Right lung (tissue), 10 donors: ENCODE measurements around the gene LGALS9B. TPM values are rescaled to one million over a fixed set of nuclear protein-coding genes. Genes with fewer than 3 reads are reported as not detected.
"Not testable (repeated sequence)": the region's sequence is repeated elsewhere in the genome, so short reads cannot be mapped to it uniquely, and the experiment has no call there.

Experiments used
- DNase-seq, 2 donors: peaks; one replicate each; pipeline ENCODE4 v3.0.0-alpha.2; 2013
- long read RNA-seq, 8 donors: transcript quantifications; one replicate each; lab custom pipeline, GENCODE V29; 2026
- polyA plus RNA-seq, 5 donors: library from polyadenylated mRNA; unstranded; fragments of 120-200 nt; gene quantifications; one replicate each; pipeline versions ENCODE4 v1.2.1 to v1.2.3, GENCODE V29; 2013; ENCODE audit warnings: inconsistent platforms in 1 of 5, low replicate concordance in 1 of 5; ENCODE audit not compliant: insufficient read length in 5 of 5, insufficient read depth in 1 of 5

Gene LGALS9B
- polyA plus RNA-seq = under 1 TPM in 2 of 5 donors, not detected in 3; 0.20 to 0.30 TPM
- long read RNA-seq, donor 1 = 0 reads
- long read RNA-seq, donor 2 = 0 reads
- long read RNA-seq, donor 3 = 0 reads
- long read RNA-seq, donor 4 = 0 reads
- long read RNA-seq, donor 5 = 0 reads
- long read RNA-seq, donor 6 = 0 reads
- long read RNA-seq, donor 7 = 0 reads
- long read RNA-seq, donor 8 = 0 reads

DNA sequence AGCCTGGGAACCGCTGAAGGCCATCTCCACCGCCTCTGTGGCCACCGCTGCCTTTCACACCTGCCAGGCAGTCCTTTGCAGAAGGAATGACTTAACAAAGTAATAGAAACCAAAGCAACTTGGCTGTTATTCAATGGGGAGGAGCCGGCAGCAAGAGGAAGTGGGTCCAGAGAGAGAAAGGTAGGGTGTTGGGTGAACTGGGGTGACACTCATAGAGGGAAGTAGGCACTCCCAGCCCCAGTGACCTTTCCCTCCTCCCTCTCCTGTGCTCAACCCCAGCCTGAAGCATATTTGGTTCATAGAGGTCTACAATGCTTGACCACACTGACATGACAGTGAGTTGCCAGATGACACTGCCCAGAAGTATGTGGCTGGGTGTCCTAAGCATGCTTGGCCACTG, at the start of gene LGALS9B:
Gene LGALS9B (minus strand): TSS at position 93 of the 400 bp plus-strand sequence. CDS start 69 bp downstream, at position 24.
- DNase-seq = not testable (repeated sequence)

DNA sequence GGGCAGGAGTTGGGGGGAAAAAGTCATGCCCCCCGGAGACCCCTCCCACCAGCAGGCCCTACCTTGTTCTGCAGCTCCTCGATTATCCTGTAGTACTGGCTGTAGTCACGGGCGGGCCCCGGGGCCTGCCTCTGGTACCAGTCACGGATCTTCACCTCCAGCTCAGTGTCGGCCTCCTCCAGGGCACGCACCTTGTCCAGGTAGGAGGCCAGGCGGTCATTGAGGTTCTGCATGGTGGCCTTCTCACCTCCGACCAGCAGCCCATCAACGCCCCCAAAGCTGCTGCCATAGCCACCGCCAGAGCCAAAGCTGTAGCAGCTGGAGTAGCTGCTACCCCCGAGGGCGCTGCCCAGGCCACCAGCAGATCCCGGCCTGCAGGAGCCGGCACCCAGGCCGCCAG, 49.6 kb upstream of the LGALS9B start:
- DNase-seq = not testable (repeated sequence)

DNA sequence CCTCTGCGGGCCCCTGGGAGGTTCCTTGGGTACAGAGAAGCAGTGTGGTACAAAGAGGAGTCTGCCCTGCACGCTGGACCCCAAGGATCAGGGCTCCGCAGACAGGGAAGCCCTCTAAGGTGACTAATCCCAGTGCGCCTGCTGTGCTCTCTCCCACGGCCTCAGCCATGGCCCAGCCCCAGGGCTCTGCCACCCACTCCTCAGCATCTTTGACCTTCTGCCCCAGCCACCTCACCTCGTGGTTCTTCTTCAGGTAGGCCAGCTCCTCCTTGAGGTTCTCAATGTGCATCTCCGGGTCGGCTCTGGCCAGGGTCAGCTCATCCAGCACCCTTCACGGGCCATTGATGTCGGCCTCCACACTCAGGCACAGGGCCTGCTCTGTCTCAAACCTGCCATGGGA, 47.8 kb upstream of the LGALS9B start:
- DNase-seq = not testable (repeated sequence)

DNA sequence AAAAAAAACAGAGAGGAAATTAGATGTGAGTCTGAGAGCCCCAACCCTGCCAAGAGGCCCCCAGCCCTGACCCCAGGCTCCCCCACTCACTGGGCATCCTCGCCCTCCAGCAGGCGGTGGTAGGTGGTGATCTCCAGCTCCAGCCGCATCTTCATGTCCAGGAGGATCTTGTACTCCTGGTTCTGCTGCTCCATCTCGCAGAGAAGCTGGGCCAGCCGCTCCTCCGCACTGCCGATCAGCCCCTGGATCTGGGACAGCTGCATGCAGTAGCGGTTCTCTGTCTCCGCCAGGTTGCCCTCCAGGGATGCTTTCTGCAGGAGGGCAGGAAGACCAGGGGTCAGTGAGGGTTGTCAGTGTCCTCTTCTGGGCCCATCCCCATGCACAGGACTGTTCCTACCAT, 46.2 kb upstream of the LGALS9B start:
- not testable (repeated sequence) for DNase-seq

DNA sequence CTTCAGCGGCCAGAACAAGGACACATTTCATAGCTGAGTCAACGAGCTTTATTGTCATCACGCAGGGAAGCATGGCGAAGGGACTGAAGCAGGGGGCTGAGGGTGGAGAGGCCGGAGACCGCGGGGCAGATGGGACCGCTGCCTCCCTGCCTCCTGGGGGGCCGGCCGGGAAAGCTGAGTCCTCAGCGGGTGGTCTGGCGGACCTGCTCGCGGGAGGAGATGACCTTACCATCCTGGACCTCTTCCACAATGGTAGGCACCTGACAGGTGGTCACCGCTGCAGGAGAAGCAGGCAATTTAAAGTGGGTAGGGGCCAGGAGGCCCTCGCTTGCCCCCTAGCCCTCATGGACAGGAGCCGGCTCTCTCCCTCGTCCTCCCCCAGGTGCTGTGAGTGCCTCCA, 45.0 kb upstream of the LGALS9B start:
- DNase-seq = not testable (repeated sequence)

DNA sequence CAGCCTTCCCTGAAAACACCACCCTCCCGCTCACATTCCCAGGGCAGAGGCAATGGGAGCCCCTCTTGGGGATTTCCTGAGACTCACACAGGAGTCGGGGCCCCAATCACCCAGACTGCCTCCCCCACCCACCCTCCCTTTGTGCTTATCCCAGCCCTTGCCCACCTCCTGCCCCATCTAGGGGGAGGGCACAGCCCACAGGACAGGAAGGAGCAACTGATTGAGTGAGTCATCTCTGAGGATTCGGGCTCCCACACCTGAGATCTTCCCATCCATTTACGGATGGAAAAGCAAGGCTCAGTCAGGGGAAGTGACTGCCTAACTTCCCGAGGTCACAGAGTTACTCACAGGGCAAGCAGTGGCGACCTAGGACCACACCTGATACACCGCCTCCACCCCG, 44.4 kb upstream of the LGALS9B start:
- DNase-seq = not testable (repeated sequence)

DNA sequence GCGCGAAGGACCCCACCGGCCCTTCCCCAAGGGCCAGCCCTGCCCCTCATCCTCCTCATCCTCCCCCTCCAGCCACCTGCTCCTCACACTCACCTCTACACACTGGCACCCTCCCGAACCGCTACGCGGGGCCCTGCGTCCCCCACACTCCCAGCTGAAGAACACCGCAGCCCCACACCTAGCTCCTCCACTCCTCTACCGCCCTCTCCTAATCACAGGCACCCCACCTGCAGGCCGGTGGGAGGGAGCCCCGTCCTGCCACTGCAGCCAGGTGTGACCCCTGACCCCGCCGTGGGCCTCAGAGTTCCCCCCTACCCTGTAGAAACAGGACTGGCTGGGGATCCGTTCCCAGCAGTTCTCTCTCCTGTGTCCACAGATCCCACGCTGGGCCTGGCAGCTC, 38.0 kb upstream of the LGALS9B start:
- DNase-seq = not testable (repeated sequence)

DNA sequence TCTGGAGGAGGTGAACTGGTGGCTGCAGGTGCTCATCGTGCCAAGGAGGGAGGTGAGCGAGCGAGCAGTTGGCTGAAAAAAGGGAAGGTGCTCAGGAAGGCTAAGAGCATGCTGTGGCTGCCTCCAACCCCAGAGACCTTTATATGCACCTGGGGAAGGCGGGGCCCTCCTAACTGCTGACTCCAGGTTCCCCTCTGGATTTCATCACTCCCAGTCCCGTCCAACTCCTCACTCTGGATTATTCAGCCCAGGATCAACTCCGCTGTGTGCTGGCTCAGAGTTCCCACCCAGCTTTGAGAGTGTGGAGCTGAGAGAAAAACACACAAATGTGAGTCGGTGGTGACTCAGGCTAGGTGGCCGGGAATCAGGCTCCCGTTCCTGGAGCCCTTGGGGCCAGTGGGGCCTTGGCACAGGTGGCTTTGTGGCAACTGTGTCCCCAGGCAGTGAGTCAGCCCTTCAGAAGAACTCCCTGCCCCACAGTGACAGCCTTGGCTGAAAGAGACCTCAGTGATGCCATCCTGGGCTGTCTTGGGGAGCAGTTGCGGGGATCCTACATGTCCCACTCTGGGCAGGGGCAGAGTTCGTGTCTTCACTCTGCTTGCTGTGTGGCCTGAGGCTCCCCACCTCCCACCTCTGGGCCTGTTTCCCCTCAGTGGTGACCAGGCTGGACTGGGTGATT, 37.2 kb upstream of the LGALS9B start:
- not testable (repeated sequence) for DNase-seq

DNA sequence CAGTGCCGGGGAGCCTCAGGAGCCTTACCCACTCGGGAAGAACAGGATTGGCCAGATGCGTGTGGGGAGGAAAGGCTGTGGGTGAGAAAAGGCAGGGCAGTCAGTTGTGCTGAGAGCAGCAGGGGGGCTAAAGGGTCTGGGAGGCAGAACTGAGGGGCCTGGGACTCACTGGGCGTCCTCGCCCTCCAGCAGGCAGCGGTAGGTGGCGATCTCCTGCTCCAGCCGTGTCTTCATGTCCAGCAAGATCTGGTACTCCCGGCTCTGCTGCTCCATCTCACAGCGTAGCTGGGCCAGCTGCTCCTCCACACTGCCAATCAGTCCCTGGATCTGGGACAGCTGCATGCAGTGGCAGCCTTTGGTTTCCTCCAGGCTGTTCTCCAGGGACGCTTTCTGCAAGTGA, 34.6 kb upstream of the LGALS9B start:
- not testable (repeated sequence) for DNase-seq

DNA sequence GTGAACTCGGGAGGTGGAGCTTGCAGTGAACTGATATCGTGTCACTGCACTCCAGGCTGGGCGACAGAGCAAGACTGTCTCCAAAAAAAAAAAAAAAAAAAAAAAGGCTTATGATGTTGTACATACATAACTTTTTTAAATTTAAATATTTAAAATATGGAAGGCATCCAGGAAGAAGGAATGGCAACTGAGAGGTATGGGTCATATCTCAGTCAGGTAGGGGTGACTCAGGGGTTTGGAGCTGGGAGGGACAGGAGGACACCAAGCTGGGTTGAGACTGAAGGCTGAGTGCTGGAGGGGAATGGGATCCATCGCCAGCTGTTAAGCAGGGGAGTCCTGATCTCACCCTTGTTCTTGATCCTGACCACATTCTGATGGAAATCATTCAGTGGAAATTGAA, 33.0 kb upstream of the LGALS9B start:
- not testable (repeated sequence) for DNase-seq

DNA sequence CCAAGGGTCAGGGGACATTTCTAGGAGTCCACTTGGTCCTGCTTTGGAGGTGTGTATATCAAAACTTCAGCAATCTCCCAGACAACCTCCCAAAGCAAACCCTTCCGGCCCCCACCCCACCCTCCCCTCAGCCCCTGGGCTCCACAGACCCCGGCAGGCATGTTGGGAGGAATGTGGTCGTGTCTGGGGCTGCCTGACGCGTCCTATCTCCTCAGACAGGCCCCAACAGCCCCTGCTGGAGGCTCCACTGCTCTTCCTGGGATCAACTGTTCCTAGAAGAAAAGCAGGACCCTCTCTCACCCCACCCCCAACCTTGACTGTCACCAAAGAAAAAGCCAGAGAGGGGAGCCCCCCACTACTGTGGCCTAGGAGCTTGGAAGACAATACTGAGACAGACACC, 28.1 kb upstream of the LGALS9B start:
- not testable (repeated sequence) for DNase-seq

DNA sequence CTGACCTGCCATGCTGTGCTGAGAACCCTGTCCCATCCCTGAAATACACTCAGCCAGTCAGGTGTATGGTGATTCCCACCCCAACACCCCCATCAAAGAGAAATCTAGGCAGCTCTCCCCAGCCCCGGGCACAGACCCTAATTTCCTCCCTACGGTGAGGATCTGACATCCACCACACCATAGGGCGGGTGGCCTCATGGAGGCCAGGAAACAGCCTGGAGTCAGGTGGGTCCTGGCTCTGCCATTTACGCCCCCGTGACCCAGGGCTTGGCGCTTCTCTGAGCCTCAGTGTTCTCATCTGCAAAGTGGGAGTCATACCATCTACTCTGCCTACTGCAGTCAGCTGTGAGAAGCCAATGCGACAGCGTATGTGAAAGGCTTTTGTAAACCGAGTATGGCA, 27.4 kb upstream of the LGALS9B start:
- DNase-seq = not testable (repeated sequence)

DNA sequence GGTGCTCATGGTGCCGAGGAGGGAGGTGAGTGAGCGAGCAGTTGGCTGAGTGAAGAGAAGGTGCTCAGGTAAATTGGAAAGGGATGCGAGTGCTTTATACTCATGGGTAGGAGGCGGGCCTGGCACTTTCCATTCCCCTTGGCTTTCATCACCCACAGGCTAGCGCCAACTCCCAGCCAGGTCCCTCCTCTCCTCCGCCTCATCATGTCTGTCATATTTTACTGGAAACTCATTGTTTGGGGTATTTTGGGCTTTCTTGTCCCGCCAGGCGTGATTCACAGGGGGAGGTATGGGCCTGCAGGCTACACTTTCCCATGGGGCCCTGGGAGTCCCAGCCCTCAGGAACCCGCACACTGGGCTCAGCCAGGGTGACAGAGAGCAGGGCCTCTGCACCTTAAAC, 26.8 kb upstream of the LGALS9B start:
- DNase-seq = not testable (repeated sequence)

DNA sequence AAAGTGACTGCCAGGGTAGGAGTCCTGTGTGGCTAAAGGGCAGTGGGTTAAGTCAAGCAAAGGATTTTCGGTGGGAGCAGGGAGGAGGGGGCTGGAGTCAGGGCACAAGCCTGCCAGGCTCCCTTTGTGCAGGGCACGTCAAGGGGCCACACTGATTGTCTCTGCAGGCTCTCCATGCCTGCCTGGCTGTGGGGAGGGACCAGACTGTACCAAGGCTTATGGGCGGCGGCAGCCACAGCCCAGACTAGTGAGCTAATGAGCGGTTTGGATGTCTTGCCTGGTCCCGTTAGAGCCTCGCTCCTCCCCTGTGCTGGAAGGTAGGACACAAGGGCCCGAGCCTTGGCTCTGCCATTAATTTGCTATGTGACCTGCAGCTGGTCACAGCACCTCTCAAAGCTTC, 25.6 kb upstream of the LGALS9B start:
- DNase-seq = not testable (repeated sequence)

DNA sequence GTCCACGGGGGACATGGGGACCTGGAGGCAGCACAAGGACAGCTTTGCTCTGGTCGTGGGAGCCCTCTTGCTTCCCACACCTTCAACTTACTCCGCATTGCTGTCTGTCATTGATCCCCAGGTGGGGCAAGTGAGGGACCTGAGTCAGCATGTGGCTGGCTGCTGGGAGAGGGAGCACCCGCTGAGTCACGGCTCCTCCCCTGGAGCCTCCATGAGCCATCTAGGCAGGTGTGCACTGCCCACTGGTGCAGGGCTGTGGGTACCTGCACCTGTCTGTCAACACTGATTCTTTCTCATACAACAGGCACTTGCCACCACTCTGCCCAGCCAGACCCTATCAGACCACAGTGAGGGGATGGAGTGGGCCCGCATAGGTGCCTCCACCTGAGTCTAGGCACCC, 24.8 kb upstream of the LGALS9B start:
- not testable (repeated sequence) for DNase-seq

DNA sequence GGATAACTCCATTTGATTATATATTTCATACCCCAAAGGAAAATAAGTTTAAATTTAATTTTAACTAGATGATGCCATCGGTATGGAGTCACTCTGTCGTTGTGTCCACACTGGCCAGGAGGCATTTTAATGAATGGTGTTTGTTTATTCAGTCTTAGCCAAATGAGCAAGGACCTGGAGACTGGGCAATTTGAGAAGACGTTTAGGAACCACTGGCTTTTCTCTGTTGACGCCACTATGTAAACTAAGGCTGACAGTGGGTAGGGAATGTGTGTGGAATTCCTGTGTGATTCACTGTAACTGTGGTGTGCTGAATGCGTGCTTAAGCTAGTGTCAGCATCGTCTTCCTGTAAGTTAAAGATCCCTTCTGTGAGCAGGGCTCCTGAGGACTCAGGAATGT, 17.6 kb upstream of the LGALS9B start:
- not testable (repeated sequence) for DNase-seq

DNA sequence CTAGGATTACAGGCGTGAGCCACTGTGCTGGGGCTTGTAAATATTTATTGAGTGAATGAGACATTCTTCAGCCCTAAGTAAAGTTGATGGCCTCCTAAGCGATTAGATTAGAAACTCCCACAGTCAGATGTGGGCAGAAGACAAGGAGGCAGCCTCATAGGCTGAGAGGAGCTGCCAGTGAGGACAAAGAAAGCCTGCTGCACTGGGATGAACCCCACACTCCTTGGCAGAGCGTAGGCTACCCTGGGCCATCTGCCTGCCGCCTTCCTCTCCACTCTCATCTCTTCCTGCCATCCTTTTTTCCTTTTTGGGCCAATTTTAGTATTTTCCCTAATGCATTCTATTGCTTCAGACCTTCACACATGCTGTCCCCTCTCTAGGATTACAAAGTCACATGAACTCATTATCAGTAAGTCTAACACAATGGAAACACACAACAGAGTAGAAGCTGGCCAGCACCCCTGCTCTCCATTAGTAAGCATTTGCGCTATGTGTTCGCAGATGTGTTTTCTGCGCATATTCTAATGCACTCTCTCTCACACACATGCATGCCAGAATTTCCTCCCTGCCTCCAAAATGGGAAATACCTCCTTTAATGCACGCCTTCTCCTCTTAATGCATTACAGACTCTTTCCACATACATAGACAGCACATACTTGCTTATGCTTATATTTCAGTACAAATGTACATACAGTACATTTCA, 12.7 kb upstream of the LGALS9B start:
- not testable (repeated sequence) for DNase-seq

DNA sequence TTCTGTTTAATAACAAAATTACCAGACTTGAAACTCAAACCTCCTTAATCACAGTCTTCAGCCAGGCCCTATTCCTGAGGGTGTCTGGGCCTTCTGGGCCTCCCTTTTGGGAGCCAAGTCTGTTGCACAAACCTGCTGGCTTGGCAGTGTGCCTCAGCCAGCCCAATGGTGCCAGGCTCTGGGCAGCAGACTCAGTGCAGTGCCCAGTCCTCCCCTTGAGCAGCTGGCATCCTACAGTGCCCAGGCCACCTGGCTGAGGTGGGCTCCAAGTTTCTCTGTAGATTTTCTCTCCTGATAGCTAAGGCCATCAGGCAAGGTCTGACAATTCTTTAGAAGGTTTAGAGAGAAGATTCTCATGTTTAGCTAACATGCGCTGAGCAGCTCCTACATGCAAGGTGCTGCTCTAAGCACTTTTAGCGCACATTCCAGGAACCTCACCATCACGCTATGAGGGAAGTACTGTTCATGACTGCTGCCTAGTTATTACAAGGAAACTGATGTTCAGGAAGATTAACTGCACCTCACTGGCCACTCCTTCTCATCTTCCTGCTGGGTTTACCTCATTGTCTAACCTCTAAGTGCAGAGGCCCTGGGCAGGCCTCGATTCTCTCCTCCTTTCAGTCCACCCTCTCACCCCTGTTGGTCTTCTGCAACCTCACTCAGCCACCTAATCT, 10.2 kb upstream of the LGALS9B start:
- DNase-seq = not testable (repeated sequence)

DNA sequence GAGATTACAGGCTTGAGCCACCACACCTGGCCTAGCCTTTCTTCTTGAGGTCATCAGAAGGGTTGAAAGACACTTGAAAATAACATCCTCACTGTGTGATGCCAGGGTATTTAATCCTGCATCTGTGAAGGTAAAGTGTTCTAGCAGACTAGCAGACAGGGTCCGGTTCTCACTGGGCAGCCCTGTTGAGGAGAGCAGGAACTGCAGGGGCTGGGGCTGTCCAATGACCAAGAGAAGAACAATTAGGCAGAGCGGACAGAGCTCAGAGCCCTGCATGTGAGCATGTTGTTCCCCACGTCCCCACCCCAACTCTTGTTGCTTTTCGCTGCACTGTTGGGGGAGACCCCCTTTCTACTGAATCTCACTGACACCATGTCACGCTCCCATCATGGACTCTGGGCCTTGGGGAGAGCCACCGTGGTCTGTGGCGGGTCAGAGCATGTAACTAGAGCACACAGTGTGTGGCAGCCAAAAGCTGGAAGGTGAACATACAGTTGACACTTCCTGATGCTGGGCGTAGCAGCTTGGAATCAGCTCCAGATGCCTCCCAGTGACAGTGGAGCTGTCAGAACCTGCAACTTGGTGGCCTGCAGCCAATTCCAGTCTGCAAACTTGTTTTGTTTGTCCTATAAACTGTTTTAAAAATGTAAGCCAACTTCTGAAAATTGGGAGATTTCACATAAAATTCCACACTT, 7.9 kb upstream of the LGALS9B start:
- DNase-seq = not testable (repeated sequence)

DNA sequence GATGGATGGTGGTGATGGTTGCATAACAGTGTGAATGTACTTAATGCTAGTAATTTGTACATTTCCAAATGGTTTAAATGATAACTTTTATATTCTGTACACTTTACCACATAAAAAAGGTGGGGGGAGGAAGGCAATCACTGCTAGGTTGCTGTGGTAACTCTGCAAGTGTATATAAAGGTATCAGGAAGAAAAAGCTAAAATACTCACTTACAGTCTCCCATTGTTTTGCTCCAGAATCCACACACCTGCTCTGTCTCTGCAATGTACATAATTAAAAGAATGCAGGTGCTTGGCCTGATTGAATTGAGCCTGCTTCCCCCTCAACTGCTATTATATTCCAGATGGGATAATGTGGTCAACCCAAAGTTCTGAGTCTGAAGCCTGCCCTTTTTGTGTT, 6.7 kb upstream of the LGALS9B start:
- not testable (repeated sequence) for DNase-seq

DNA sequence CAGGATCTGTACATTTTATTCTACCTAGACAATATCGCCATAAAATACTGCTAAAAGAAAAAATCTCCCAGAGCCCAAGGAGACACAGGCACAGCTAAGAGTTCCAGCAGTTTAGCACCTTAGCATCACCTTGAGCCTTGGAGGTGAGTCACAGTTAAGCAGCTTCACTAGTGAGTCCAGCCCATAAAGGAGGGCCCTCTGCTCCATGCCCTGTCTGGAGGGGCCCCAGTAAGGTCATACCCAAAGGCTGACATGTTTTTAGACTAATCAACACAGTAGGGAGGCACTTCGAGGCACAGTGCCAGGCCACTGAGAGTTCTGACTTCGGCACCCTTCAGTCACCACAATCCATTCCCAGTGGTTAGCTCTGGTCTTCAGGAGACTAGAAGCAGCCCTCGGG, 2.6 kb upstream of the LGALS9B start:
- not testable (repeated sequence) for DNase-seq

DNA sequence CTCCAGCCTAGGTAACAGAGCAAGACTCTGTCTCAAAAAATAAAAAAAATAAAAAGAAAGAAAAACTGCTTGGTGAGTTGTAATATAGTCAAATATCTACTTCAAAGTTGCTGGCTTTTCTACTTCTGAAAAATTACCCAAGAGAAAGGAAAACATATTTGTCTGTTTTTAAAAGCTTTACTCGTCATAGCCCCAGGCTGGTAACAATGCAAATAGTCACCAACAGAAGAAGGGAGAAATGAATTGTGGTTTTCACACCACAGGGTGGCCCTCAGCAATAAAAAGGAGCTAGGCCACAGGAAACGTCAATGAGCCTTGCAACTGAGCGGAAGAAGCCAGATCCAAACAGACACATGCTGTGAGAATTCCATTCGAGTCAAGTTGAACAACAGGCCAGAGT, 1.8 kb upstream of the LGALS9B start:
- DNase-seq = not testable (repeated sequence)
